ENCODE measurements around the gene RAD51B.

RAD51B gene

GRCh38 chr14:68399971-68400370 is 580.4 kb downstream of the RAD51B start:
- DNase-seq = no peak

- DNase-seq = no peak
Measured at GRCh38 chr14:68401317-68401716, 581.7 kb downstream of the RAD51B start.

- no peak for DNase-seq
Measured at GRCh38 chr14:68401855-68402254, 582.3 kb downstream of the RAD51B start.

- no peak for DNase-seq
Measured at GRCh38 chr14:68402525-68403101, 583.0 kb downstream of the RAD51B start.

- DNase-seq = no peak
Measured at GRCh38 chr14:68403191-68404145, 583.9 kb downstream of the RAD51B start.

GRCh38 chr14:68404146-68404527 is 584.6 kb downstream of the RAD51B start:
- DNase-seq = no peak

GRCh38 chr14:68404652-68405183 is 585.1 kb downstream of the RAD51B start:
- DNase-seq = no peak

- no peak for DNase-seq
Measured at GRCh38 chr14:68405961-68406360, 586.4 kb downstream of the RAD51B start.

GRCh38 chr14:68407285-68407684 is 587.7 kb downstream of the RAD51B start:
- DNase-seq = no peak

GRCh38 chr14:68407825-68408224 is 588.2 kb downstream of the RAD51B start:
- DNase-seq = no peak

- DNase-seq = no peak
Measured at GRCh38 chr14:68408680-68409079, 589.1 kb downstream of the RAD51B start.

GRCh38 chr14:68409387-68409786 is 589.8 kb downstream of the RAD51B start:
- DNase-seq = no peak

- DNase-seq = no peak
Measured at GRCh38 chr14:68412505-68413465, 593.2 kb downstream of the RAD51B start.

- no peak for DNase-seq
Measured at GRCh38 chr14:68413509-68413908, 593.9 kb downstream of the RAD51B start.

GRCh38 chr14:68414121-68414520 is 594.5 kb downstream of the RAD51B start:
- no peak for DNase-seq

- DNase-seq = no peak
Measured at GRCh38 chr14:68416171-68416570, 596.6 kb downstream of the RAD51B start.

GRCh38 chr14:68417009-68417650 is 597.6 kb downstream of the RAD51B start:
- no peak for DNase-seq

- no peak for DNase-seq
Measured at GRCh38 chr14:68418174-68419118, 598.9 kb downstream of the RAD51B start.

GRCh38 chr14:68420350-68420749 is 600.8 kb downstream of the RAD51B start:
- no peak for DNase-seq

- no peak for DNase-seq
Measured at GRCh38 chr14:68421116-68421515, 601.5 kb downstream of the RAD51B start.

- no peak for DNase-seq
Measured at GRCh38 chr14:68423686-68424085, 604.1 kb downstream of the RAD51B start.

Measured in NCI-H2081 (cell line).